ENCODE data around the gene TMEM191B.
"Not testable (repeated sequence)": the region's sequence is repeated elsewhere in the genome, so short reads cannot be mapped to it uniquely, and the experiment has no call there.

The TMEM191B gene

DNA sequence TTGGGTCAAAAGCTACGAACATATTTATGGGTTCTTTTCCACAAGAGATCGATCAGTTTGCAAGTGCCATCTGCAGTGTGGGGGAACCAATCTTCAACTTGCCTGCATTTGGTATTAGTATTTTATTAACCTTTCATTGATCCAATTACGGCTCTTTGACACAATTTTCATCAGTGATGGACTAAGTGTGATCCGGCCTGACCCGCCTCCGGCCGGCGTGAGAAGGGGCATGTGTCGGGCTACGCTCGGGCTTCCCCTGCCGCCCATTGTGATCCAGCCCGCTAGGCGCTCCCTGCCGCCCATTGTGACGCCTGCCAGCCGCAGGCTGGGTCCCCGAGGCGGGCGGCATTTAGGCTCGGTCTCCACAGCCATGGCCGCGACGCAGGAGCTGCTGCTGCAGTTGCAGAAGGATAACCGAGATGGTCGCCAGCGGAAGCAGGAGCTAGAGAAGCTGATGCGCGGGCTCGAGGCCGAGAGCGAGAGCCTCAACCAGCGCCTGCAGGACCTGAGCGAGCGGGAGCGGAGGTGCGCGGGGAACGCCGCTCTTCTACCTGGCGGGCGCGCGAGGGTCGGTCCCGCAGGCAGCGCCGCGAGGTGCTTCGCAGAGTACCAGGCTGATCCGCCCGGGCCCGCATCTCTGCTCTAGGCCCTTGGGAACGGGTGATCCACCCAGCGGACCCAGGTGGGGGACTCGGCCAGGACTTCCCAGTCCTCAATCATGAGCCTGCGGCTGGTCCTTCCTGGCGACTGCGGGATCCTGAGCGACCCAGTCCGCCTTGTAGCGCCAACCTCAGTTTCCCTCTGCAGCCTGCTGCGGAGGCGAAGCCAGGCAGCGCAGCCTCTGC, at the start of gene TMEM191B:
Gene TMEM191B, plus strand, starts transcription at position 51 of the 845 bp plus-strand sequence. Its CDS starts 179 bp downstream, at position 230.
- not testable (repeated sequence) for H3K27ac ChIP-seq (ENCODE audit: low read depth, low read length); H3K36me3 ChIP-seq (ENCODE audit: control insufficient read depth in 5 of 5, insufficient read depth in 5 of 5, low read length in 5 of 5); H3K9ac ChIP-seq (ENCODE audit: low read length in 5 of 5); H3K9me3 ChIP-seq (ENCODE audit: control insufficient read depth in 5 of 5, low read length in 5 of 5); H3K27me3 ChIP-seq (ENCODE audit: control insufficient read depth in 5 of 5, insufficient read depth in 4 of 5, low read length in 5 of 5); H3K4me1 ChIP-seq (ENCODE audit: control insufficient read depth in 5 of 5, insufficient read depth in 5 of 5, low read length in 5 of 5)
- H3K4me3 ChIP-seq (ENCODE audit: low read depth in 1 of 5, low read length in 5 of 5) = peak within 1 kb of the TSS in 3 of 5 donors; percentile 42 to 61 (median 50)

DNA sequence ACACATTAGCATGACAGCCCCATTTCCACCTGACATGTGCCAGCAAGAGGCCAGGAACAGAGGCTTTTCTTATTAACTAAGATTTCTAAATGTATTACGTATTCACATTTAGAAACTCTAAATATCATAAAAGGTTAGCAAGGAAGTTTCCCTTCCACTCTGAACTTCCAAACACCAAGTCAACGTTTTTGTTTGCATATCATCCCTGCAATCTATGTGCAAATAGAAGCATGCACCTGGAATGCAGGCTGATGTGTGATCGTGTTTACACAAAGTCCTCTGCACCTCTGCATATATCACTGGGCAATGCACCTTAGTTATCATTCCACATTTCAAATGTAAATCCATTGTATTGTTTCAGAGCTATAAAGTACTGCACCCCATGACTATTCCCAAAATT, 31.4 kb upstream of the TMEM191B start:
- H3K9me3 ChIP-seq (ENCODE audit: control insufficient read depth in 5 of 5, low read length in 5 of 5); H3K4me3 ChIP-seq (ENCODE audit: low read depth in 1 of 5, low read length in 5 of 5); H3K9ac ChIP-seq (ENCODE audit: low read length in 5 of 5); H3K4me1 ChIP-seq (ENCODE audit: control insufficient read depth in 5 of 5, insufficient read depth in 5 of 5, low read length in 5 of 5); H3K36me3 ChIP-seq (ENCODE audit: control insufficient read depth in 5 of 5, insufficient read depth in 5 of 5, low read length in 5 of 5); H3K27ac ChIP-seq (ENCODE audit: low read depth, low read length); H3K27me3 ChIP-seq (ENCODE audit: control insufficient read depth in 5 of 5, insufficient read depth in 4 of 5, low read length in 5 of 5): not testable (repeated sequence)

DNA sequence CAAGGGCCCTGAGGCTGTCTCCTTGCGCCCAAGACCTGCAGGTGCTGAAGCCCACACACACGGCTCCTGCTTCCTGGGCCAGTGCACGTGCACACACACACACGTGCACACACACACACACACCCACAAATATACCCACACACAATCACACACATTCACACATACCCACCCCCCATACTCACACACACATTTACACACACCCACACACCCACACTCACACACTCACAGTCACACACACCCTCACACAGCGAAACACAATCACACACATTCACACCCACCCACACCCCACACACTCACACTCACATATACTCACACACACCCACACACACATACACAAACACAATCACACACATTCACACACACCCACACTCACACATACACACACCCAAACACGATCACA, 16.3 kb upstream of the TMEM191B start:
- H3K4me1 ChIP-seq (ENCODE audit: control insufficient read depth in 5 of 5, insufficient read depth in 5 of 5, low read length in 5 of 5); H3K36me3 ChIP-seq (ENCODE audit: control insufficient read depth in 5 of 5, insufficient read depth in 5 of 5, low read length in 5 of 5); H3K9ac ChIP-seq (ENCODE audit: low read length in 5 of 5): not testable (repeated sequence)

DNA sequence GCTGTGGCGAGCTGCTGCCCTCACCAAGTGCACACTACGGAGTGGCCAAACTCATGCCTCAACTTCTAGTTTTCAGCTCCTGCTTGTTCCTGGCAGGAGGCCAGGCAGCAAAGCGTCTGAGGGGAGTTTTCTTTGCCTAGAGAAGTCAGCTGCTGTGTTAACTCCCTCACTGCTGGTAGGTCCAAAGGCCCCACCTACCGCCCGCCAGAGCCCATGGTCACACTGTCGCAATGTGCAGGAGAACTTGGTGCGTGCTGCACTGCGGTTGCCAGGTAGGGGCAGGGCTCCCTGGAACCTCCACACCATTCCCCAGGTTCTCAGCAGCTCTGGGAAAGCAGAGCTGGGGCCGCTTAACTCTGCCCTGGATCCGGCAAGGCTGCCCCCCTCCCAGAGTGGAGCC, 15.2 kb upstream of the TMEM191B start:
- H3K36me3 ChIP-seq (ENCODE audit: control insufficient read depth in 5 of 5, insufficient read depth in 5 of 5, low read length in 5 of 5); H3K27me3 ChIP-seq (ENCODE audit: control insufficient read depth in 5 of 5, insufficient read depth in 4 of 5, low read length in 5 of 5); H3K4me3 ChIP-seq (ENCODE audit: low read depth in 1 of 5, low read length in 5 of 5); H3K9ac ChIP-seq (ENCODE audit: low read length in 5 of 5); H3K4me1 ChIP-seq (ENCODE audit: control insufficient read depth in 5 of 5, insufficient read depth in 5 of 5, low read length in 5 of 5); H3K27ac ChIP-seq (ENCODE audit: low read depth, low read length); H3K9me3 ChIP-seq (ENCODE audit: control insufficient read depth in 5 of 5, low read length in 5 of 5): not testable (repeated sequence)

More for the DNA sequence above, 16.3 kb upstream of the TMEM191B start:
- not testable (repeated sequence) for H3K4me3 ChIP-seq (ENCODE audit: low read depth in 1 of 5, low read length in 5 of 5); H3K27ac ChIP-seq (ENCODE audit: low read depth, low read length); H3K27me3 ChIP-seq (ENCODE audit: control insufficient read depth in 5 of 5, insufficient read depth in 4 of 5, low read length in 5 of 5); H3K9me3 ChIP-seq (ENCODE audit: control insufficient read depth in 5 of 5, low read length in 5 of 5)

GRCh38 chr22:18513454-18513853, 14.1 kb upstream of the TMEM191B start:
- H3K27ac ChIP-seq (ENCODE audit: low read depth, low read length); H3K36me3 ChIP-seq (ENCODE audit: control insufficient read depth in 5 of 5, insufficient read depth in 5 of 5, low read length in 5 of 5); H3K4me1 ChIP-seq (ENCODE audit: control insufficient read depth in 5 of 5, insufficient read depth in 5 of 5, low read length in 5 of 5); H3K4me3 ChIP-seq (ENCODE audit: low read depth in 1 of 5, low read length in 5 of 5); H3K9ac ChIP-seq (ENCODE audit: low read length in 5 of 5); H3K9me3 ChIP-seq (ENCODE audit: control insufficient read depth in 5 of 5, low read length in 5 of 5); H3K27me3 ChIP-seq (ENCODE audit: control insufficient read depth in 5 of 5, insufficient read depth in 4 of 5, low read length in 5 of 5): not testable (repeated sequence)

DNA sequence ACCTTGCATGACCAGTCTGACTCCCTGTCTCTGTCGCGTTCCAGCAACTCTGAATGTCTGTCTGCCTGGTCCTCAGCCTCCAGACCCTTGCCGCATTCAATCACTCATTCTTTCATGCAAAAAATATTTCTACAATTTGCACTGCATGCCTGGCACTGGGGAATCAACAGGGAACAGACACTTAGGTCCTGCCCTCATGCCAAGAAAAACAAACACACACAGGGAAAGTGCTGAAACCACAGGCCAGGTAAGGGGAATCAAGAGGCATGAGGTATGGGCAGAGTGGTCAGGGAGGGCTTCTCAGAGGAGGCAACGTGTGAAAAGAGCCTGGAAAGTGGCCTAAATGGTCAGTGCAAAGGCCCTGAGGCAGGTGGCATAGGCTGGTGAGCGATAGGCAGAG, 9.5 kb upstream of the TMEM191B start, which contains the start of gene GGTLC3:
Gene GGTLC3, minus strand, starts transcription at position 101 of the 400 bp plus-strand sequence. CDS start 264 bp downstream, outside the sequence.
- H3K4me1 ChIP-seq (ENCODE audit: control insufficient read depth in 5 of 5, insufficient read depth in 5 of 5, low read length in 5 of 5); H3K27ac ChIP-seq (ENCODE audit: low read depth, low read length); H3K4me3 ChIP-seq (ENCODE audit: low read depth in 1 of 5, low read length in 5 of 5); H3K36me3 ChIP-seq (ENCODE audit: control insufficient read depth in 5 of 5, insufficient read depth in 5 of 5, low read length in 5 of 5); H3K9me3 ChIP-seq (ENCODE audit: control insufficient read depth in 5 of 5, low read length in 5 of 5); H3K27me3 ChIP-seq (ENCODE audit: control insufficient read depth in 5 of 5, insufficient read depth in 4 of 5, low read length in 5 of 5); H3K9ac ChIP-seq (ENCODE audit: low read length in 5 of 5): not testable (repeated sequence)

DNA sequence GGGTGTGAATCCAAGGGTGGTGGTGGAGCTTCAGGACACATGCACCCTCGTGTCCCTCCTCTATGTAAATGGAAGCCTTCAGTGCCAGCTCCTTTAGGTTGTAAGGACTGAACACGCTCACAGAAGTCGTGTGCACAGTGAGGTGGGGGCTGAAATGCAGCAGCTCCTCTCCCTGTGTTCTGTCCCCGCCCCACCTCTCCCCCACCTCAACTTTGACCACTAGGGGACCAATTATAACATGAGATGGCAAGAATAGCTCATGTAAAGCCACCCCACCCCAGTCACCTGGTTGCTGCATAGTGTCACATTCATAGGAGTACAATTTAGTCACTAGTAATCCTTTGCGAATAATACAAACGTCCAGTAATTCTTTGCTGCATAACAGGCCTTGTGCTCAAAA, 4.8 kb upstream of the TMEM191B start:
- H3K9ac ChIP-seq (ENCODE audit: low read length in 5 of 5); H3K4me1 ChIP-seq (ENCODE audit: control insufficient read depth in 5 of 5, insufficient read depth in 5 of 5, low read length in 5 of 5); H3K27me3 ChIP-seq (ENCODE audit: control insufficient read depth in 5 of 5, insufficient read depth in 4 of 5, low read length in 5 of 5); H3K36me3 ChIP-seq (ENCODE audit: control insufficient read depth in 5 of 5, insufficient read depth in 5 of 5, low read length in 5 of 5); H3K9me3 ChIP-seq (ENCODE audit: control insufficient read depth in 5 of 5, low read length in 5 of 5); H3K4me3 ChIP-seq (ENCODE audit: low read depth in 1 of 5, low read length in 5 of 5); H3K27ac ChIP-seq (ENCODE audit: low read depth, low read length): not testable (repeated sequence)

DNA sequence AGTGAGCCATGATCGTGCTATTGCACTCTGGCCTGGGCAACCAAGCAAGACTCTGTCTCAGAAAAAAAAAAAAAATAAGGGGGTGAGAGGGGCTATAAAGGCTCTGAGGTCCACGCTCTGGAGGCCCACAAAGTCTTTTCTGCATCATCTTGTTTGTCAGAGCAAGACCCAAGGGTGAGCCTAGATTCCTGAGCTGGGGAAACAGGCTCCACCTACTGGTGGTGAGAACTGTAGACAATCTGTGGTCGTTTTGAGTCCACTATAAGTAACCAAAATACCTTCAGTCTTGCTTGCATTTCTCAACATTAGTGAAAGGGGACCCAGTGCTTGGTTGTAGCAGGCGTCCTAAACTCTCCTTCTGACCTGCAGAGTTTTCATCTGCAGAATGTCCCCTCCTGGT, 4.3 kb upstream of the TMEM191B start:
- H3K4me1 ChIP-seq (ENCODE audit: control insufficient read depth in 5 of 5, insufficient read depth in 5 of 5, low read length in 5 of 5); H3K36me3 ChIP-seq (ENCODE audit: control insufficient read depth in 5 of 5, insufficient read depth in 5 of 5, low read length in 5 of 5); H3K4me3 ChIP-seq (ENCODE audit: low read depth in 1 of 5, low read length in 5 of 5); H3K27me3 ChIP-seq (ENCODE audit: control insufficient read depth in 5 of 5, insufficient read depth in 4 of 5, low read length in 5 of 5); H3K9me3 ChIP-seq (ENCODE audit: control insufficient read depth in 5 of 5, low read length in 5 of 5); H3K27ac ChIP-seq (ENCODE audit: low read depth, low read length); H3K9ac ChIP-seq (ENCODE audit: low read length in 5 of 5): not testable (repeated sequence)

GRCh38 chr22:18528597-18529415, 1.2 kb downstream of the TMEM191B start:
- H3K27ac ChIP-seq (ENCODE audit: low read depth, low read length); H3K27me3 ChIP-seq (ENCODE audit: control insufficient read depth in 5 of 5, insufficient read depth in 4 of 5, low read length in 5 of 5); H3K9me3 ChIP-seq (ENCODE audit: control insufficient read depth in 5 of 5, low read length in 5 of 5); H3K4me1 ChIP-seq (ENCODE audit: control insufficient read depth in 5 of 5, insufficient read depth in 5 of 5, low read length in 5 of 5); H3K9ac ChIP-seq (ENCODE audit: low read length in 5 of 5); H3K36me3 ChIP-seq (ENCODE audit: control insufficient read depth in 5 of 5, insufficient read depth in 5 of 5, low read length in 5 of 5): not testable (repeated sequence)
- H3K4me3 ChIP-seq (ENCODE audit: low read depth in 1 of 5, low read length in 5 of 5) = peak overlapping the region in 3 of 5 donors; percentile 42 to 61 (median 50)

DNA sequence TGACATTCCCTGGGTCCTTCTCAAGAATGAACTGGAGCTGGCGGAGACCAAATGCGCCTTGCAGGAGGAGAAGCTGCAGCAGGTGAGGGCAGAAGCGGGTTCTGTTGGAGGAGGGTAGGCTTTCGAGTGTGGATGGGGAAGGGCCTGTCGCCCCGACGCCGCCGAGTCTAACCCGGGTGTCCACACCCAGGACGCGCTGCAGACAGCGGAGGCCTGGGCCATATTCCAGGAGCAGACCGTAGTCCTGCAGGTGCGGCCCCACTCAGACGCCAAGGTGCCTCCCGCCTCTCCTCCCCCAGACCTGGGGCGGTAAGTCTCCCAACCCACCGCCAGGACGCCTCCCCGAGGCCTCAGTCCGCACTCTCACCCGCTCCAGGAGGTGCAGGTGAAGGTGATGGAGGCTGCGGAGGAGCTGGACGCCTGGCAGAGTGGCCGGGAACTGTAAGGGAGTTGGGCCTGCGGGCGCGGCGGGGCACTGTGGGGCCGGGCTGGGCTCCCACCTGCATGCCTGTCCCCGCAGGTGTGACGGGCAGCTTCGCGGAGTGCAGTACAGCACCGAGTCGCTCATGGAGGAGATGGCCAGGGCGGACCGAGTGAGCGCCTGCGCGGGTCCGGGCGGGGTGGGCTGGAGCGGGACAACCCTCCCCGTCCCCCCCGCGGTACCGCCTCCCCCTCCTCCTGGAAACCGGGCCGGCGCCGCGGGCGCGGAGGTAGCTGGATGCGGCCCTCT, 2.0 kb downstream of the TMEM191B start:
- not testable (repeated sequence) for H3K27ac ChIP-seq (ENCODE audit: low read depth, low read length); H3K4me1 ChIP-seq (ENCODE audit: control insufficient read depth in 5 of 5, insufficient read depth in 5 of 5, low read length in 5 of 5); H3K4me3 ChIP-seq (ENCODE audit: low read depth in 1 of 5, low read length in 5 of 5); H3K9me3 ChIP-seq (ENCODE audit: control insufficient read depth in 5 of 5, low read length in 5 of 5); H3K27me3 ChIP-seq (ENCODE audit: control insufficient read depth in 5 of 5, insufficient read depth in 4 of 5, low read length in 5 of 5); H3K9ac ChIP-seq (ENCODE audit: low read length in 5 of 5); H3K36me3 ChIP-seq (ENCODE audit: control insufficient read depth in 5 of 5, insufficient read depth in 5 of 5, low read length in 5 of 5)

All from subcutaneous abdominal adipose tissue (tissue), 5 donors.